K562 (cell line): ENCODE data around the gene HOXB1. TPM values are rescaled to one million over a fixed set of nuclear protein-coding genes. Genes with fewer than 3 reads are reported as not detected.

Source experiments
- CLOCK ChIP-seq: fragments of 250-450 bp; sonication (Bioruptor Pico); IDR thresholded peaks from 2 replicates; pipeline ENCODE4 v1.4.0; 2020; ENCODE audit warnings: mild to moderate bottlenecking, moderate library complexity, borderline replicate concordance
- CSDE1 ChIP-seq, 2 experiments: fragments of 450-650 bp; IDR thresholded peaks; 2 replicates each; pipeline ENCODE4 v1.6.1; 2016; ENCODE audit warnings: mild to moderate bottlenecking in 1 of 2
- FIP1L1 ChIP-seq: fragments of 200-400 bp; formaldehyde crosslinking; IDR thresholded peaks from 2 replicates; pipeline ENCODE4 v1.6.1; 2018; ENCODE audit warnings: mild to moderate bottlenecking, low read depth, low read length; ENCODE audit not compliant: poor library complexity, severe bottlenecking
- GABPA ChIP-seq: fragments of 200-800 bp; sonication (Bioruptor generic); conservative IDR thresholded peaks from 2 replicates; pipeline ENCODE4 v1.6.1; 2016; ENCODE audit warnings: low read depth, missing genetic modification characterization, missing compliant biosample characterization
- HMGN3 ChIP-seq: IDR thresholded peaks from 2 replicates; pipeline ENCODE4 v1.6.1; 2011; ENCODE audit warnings: borderline replicate concordance, low read depth, mild to moderate bottlenecking, mixed read lengths, low read length; ENCODE audit not compliant: insufficient read length; ENCODE audit errors: extremely low read depth
- JUN ChIP-seq, 2 experiments: sonication (generic) in 1 of 2; formaldehyde crosslinking in 1 of 2; IDR thresholded peaks; 2 replicates each; pipeline versions ENCODE4 v1.6.1 to v1.8.0; 2012 to 2022; ENCODE audit warnings: borderline replicate concordance in 2 of 2, mild to moderate bottlenecking in 2 of 2, improper control_type of control experiment in 1 of 2, low read depth in 1 of 2, low read length in 1 of 2, missing genetic modification reagents in 1 of 2
- OTX1 ChIP-seq: fragments of 450-650 bp; formaldehyde crosslinking; IDR thresholded peaks from 2 replicates; pipeline ENCODE4 v1.4.0; 2022; ENCODE audit warnings: mild to moderate bottlenecking
- PHF8 ChIP-seq: fragments of 200-600 bp; sonication (generic); IDR thresholded peaks from 2 replicates; pipeline ENCODE4 v1.6.1; 2012; ENCODE audit warnings: mixed run types, mild to moderate bottlenecking, inconsistent platforms, low read length, moderate library complexity, borderline replicate concordance
- RBFOX2 ChIP-seq: fragments of 200-400 bp; formaldehyde crosslinking; IDR thresholded peaks from 2 replicates; pipeline ENCODE4 v1.6.1; 2017; ENCODE audit warnings: low read depth, mild to moderate bottlenecking, low read length, moderate library complexity
- RBM22 ChIP-seq: fragments of 200-400 bp; formaldehyde crosslinking; IDR thresholded peaks from 2 replicates; pipeline ENCODE4 v1.6.1; 2018; ENCODE audit warnings: low read length, low read depth; ENCODE audit not compliant: poor library complexity, severe bottlenecking
- SMAD1 ChIP-seq: fragments of 150-350 bp; IDR thresholded peaks from 2 replicates; pipeline ENCODE4 v1.6.1; 2014; ENCODE audit warnings: low read length, low read depth; ENCODE audit not compliant: partially characterized antibody
- polyA plus RNA-seq, 8 experiments: library from polyadenylated mRNA; depleted of rRNA in 4 of 8; stranded (reverse) in 5 of 8; unstranded in 3 of 8; fragments of >200 nt; fragmentation: Nextera tagmentation in 2 of 8; fragmentation: Illumina TruSeq in 1 of 8; extraction: Ambion mirVana in 2 of 8; extraction: Trizol in 1 of 8; gene quantifications; 2 replicates each; pipeline versions ENCODE4 v1.2.1 to v1.2.3, GENCODE V29; 2011 to 2014; ENCODE audit warnings: inconsistent platforms in 1 of 8, missing spikeins in 1 of 8
- total RNA-seq, 7 experiments: library from RNA; depleted of rRNA in 6 of 7; stranded (reverse); fragments of >200 nt in 6 of 7; fragmentation: Illumina TruSeq in 2 of 7; extraction: Trizol in 2 of 7; gene quantifications; 2 replicates each; pipeline versions ENCODE4 v1.2.1 to v1.2.3, GENCODE V29; 2011 to 2021; ENCODE audit warnings: low replicate concordance in 1 of 7
- TF ChIP-seq, protein P1 (sequence below), 3 experiments: fragments of 200-800 bp in 1 of 3; sonication (Bioruptor generic) in 1 of 3; sonication (generic) in 1 of 3; formaldehyde crosslinking in 1 of 3; IDR thresholded peaks; 2 replicates each; pipeline versions ENCODE4 v1.6.1 to v1.8.0; 2016 to 2022; ENCODE audit warnings: mild to moderate bottlenecking in 2 of 3, missing compliant biosample characterization in 2 of 3, missing genetic modification characterization in 2 of 3, missing genetic modification reagents in 1 of 3

Gene HOXB1
- total and polyA plus RNA-seq, 9 of the 15 experiments (the other 6 are each of a cell fraction or from before 2014, with no cell fraction given) = 0.04 TPM; not detected in 8

DNA sequence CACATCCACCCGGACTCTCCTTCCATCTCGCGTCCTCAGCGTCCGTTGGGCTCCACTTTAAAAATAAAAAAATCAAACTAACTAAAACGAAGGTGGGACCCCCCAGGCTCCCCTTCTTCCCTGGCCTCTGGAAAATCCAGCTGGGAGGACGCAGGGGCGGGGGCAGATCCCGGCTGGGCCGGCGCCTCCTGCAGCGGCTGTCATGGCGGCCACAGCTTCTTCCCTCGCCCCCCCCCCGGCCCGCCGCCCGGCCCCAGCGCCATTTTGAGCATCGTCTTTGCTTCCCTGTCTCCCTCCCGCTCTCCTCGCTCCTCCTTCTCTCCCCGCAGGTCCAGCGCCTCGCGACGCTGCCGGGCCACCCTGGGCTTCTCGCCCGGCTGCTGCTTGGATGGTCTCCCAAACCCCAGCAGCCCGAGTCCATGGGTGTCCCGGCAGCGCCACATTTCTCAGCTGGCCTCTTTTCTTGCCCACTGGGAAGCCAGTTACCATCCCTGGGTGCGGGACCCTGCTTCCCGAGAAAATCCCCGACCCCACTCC lies 10.8 kb upstream of the HOXB1 start (continued):
- TF ChIP-seq GABPA (peak; percentile 20; the same call in 1 of the 2 replicates), HMGN3 (peak; percentile 68), CLOCK (CRISPR knock-in tag) (no peak), RBFOX2 (peak; percentile 82), SMAD1 (peak; percentile 31), OTX1 (CRISPR knock-in tag) (peak; percentile 20; the same call in 1 of the 2 replicates), PHF8 (peak; percentile 70; the same call in 1 of the 2 replicates), CSDE1 (IDR thresholded peaks at IDR 0.05) (peak in 1 of 2 experiments; percentile 75; a peak in 1 of 4 replicates), FIP1L1 (peak; percentile 27), JUN (IDR thresholded peaks at IDR 0.05; ENCODE audit: borderline replicate concordance, low read depth, low read length) (no peak), JUN (CRISPR knock-in tag; IDR thresholded peaks at IDR 0.05; ENCODE audit: borderline replicate concordance) (peak; percentile 42; the same call in 1 of the 2 replicates), RBM22 (peak; percentile 34)
- TF ChIP-seq, protein P1, sequence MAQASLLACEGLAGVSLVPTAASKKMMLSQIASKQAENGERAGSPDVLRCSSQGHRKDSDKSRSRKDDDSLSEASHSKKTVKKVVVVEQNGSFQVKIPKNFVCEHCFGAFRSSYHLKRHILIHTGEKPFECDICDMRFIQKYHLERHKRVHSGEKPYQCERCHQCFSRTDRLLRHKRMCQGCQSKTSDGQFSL (CRISPR knock-in tag; IDR thresholded peaks at IDR 0.05) = peak; percentile 83; the same call in 1 of the 2 replicates
- TF ChIP-seq, protein P1 (tag; IDR thresholded peaks at IDR 0.05) = peak in 1 of 2 experiments; percentile 89; a peak in 2 of 4 replicates
